Activated CD4-positive, alpha-beta T cell treated with anti-CD3 and anti-CD28 coated beads, Interleukin-2, amount 10 ng/mL, durations not matched to agents 7 days and 5 days (primary cell): Measurements from ENCODE around the gene SLC35F6. TPM values are rescaled to one million over a fixed set of nuclear protein-coding genes. Genes with fewer than 3 reads are reported as not detected.
"Not testable (repeated sequence)": the region's sequence is repeated elsewhere in the genome, so short reads cannot be mapped to it uniquely, and the experiment has no call there.

Experiments used
- CTCF ChIA-PET: fragments of 350-600 bp; sonication (Branson Sonifier 250); formaldehyde crosslinking; loops from one replicate; lab custom pipeline; 2021; ENCODE audit warnings: antibody characterized with exemption; lab: Charles Lee
- POLR2A ChIA-PET: fragments of 350-600 bp; sonication (Branson Sonifier 250); formaldehyde crosslinking; loops from one replicate; lab custom pipeline; 2021; ENCODE audit warnings: antibody characterized with exemption; lab: Charles Lee
- DNase-seq: peaks from one replicate; pipeline ENCODE4 v3.0.0-alpha.2; 2020
- H3K27ac Mint-ChIP-seq: one replicate; pipeline ENCODE4 v1.8.0; 2021; ENCODE audit warnings: mild to moderate bottlenecking, moderate library complexity, mixed read lengths
- H3K27me3 Mint-ChIP-seq: one replicate; pipeline ENCODE4 v1.8.0; 2021; ENCODE audit warnings: mixed read lengths
- H3K36me3 Mint-ChIP-seq: one replicate; pipeline ENCODE4 v1.8.0; 2021; ENCODE audit warnings: low read depth, mixed read lengths
- H3K4me1 Mint-ChIP-seq: one replicate; pipeline ENCODE4 v1.8.0; 2021; ENCODE audit warnings: mixed read lengths
- H3K4me3 Mint-ChIP-seq: one replicate; pipeline ENCODE4 v1.8.0; 2021; ENCODE audit warnings: mild to moderate bottlenecking, moderate library complexity, mixed read lengths
- H3K9me3 Mint-ChIP-seq: one replicate; pipeline ENCODE4 v1.8.0; 2021; ENCODE audit warnings: mixed read lengths
- total RNA-seq, 2 experiments: library from RNA; stranded (reverse); gene quantifications; one replicate each; pipeline ENCODE4 v1.2.3, GENCODE V29; 2021

Gene SLC35F6
- total RNA-seq, 2 experiments from 2014 or later = 20.2 to 20.6 TPM

GRCh38 chr2:26782876-26783704 lies 19.0 kb downstream of the SLC35F6 start:
- no peak for DNase-seq
- Mint-ChIP-seq H3K4me1 (peaks cover 19% of the 10 kb centered on the region), H3K4me3 (no peak overlapping the region), H3K9me3 (peaks cover 2% of the 10 kb centered on the region), H3K27ac (peak overlapping the region; percentile 36), H3K27me3 (no peaks in the 10 kb centered on the region), H3K36me3 (peaks cover 33% of the 10 kb centered on the region)
- ChIA-PET POLR2A (no interaction called here), CTCF (interaction anchor here (2.1 kb wide), 1 partner anchor 14 kb away, joined by 4 read pairs; no protein-coding TSS in a partner anchor)

- CTCF ChIA-PET = interaction anchor here (2.1 kb wide), 1 partner anchor 16 kb away, joined by 4 read pairs; no protein-coding TSS in a partner anchor
- Mint-ChIP-seq H3K4me3 (peak overlapping the region; percentile 78), H3K27me3 (no peaks in the 10 kb centered on the region), H3K9me3 (peaks cover 8% of the 10 kb centered on the region), H3K27ac (peak overlapping the region; percentile 89), H3K36me3 (peaks cover 43% of the 10 kb centered on the region), H3K4me1 (peaks cover 34% of the 10 kb centered on the region)
- POLR2A ChIA-PET = no interaction called here
- DNase-seq = no peak
Observed at GRCh38 chr2:26784570-26785234, 20.6 kb downstream of the SLC35F6 start.

GRCh38 chr2:26785431-26786206 lies 21.5 kb downstream of the SLC35F6 start, which contains the start of gene CENPA:
TSS of gene CENPA (plus strand) at chr2:26786056. CDS start at chr2:26786197, 141 bp downstream.
- POLR2A ChIA-PET = interaction anchor here (1.0 kb wide), 2 partner anchors 11 to 17 kb away, joined by 3 to 5 read pairs; no protein-coding TSS in a partner anchor
- peaks cover 12% of the 10 kb centered on the region for H3K9me3 Mint-ChIP-seq
- H3K27me3 Mint-ChIP-seq = no peaks in the 10 kb centered on the region
- H3K4me1 Mint-ChIP-seq = peaks cover 38% of the 10 kb centered on the region
- peak within 1 kb of the TSS; percentile 90 for H3K27ac Mint-ChIP-seq
- peaks cover 43% of the 10 kb centered on the region for H3K36me3 Mint-ChIP-seq
- peak within 1 kb of the TSS; percentile 92 for H3K4me3 Mint-ChIP-seq
- DNase-seq = peak; percentile 98
- CTCF ChIA-PET = interaction anchor here (0.6 to 1.6 kb wide), 2 partner anchors 11 to 231 kb away, joined by 3 to 7 read pairs; no protein-coding TSS in a partner anchor

- CTCF ChIA-PET = interaction anchor here (0.8 to 1.6 kb wide), 2 partner anchors 10 to 11 kb away, joined by 5 to 7 read pairs; no protein-coding TSS in a partner anchor
- peaks cover 45% of the 10 kb centered on the region for H3K36me3 Mint-ChIP-seq
- no peaks in the 10 kb centered on the region for H3K27me3 Mint-ChIP-seq
- H3K4me1 Mint-ChIP-seq = peaks cover 41% of the 10 kb centered on the region
- H3K27ac Mint-ChIP-seq = peak overlapping the region; percentile 90
- peaks cover 17% of the 10 kb centered on the region for H3K9me3 Mint-ChIP-seq
- DNase-seq = peak; percentile 38
- peak overlapping the region; percentile 92 for H3K4me3 Mint-ChIP-seq
- POLR2A ChIA-PET = interaction anchor here (1.0 kb wide), 2 partner anchors 12 to 17 kb away, joined by 3 to 5 read pairs; no protein-coding TSS in a partner anchor
Observed at GRCh38 chr2:26786207-26787028, 22.3 kb downstream of the SLC35F6 start.

GRCh38 chr2:26792720-26793119 lies 28.6 kb downstream of the SLC35F6 start:
- no peak overlapping the region for H3K4me3 Mint-ChIP-seq
- CTCF ChIA-PET = no interaction called here

GRCh38 chr2:26793518-26793917 lies 29.4 kb downstream of the SLC35F6 start:
- H3K27ac Mint-ChIP-seq = no peak overlapping the region
- peaks cover 75% of the 10 kb centered on the region for H3K36me3 Mint-ChIP-seq
- H3K4me3 Mint-ChIP-seq = no peak overlapping the region
- POLR2A ChIA-PET = no interaction called here
- DNase-seq = no peak
- CTCF ChIA-PET = no interaction called here
- H3K4me1 Mint-ChIP-seq = peaks cover 20% of the 10 kb centered on the region
- no peaks in the 10 kb centered on the region for H3K27me3 Mint-ChIP-seq
- H3K9me3 Mint-ChIP-seq = peaks cover 15% of the 10 kb centered on the region

More at GRCh38 chr2:26792720-26793119, 28.6 kb downstream of the SLC35F6 start:
- POLR2A ChIA-PET = no interaction called here
- Mint-ChIP-seq H3K4me1 (peaks cover 28% of the 10 kb centered on the region), H3K27me3 (no peaks in the 10 kb centered on the region), H3K9me3 (peaks cover 15% of the 10 kb centered on the region), H3K36me3 (peaks cover 79% of the 10 kb centered on the region), H3K27ac (peak overlapping the region; percentile 5)
- DNase-seq = no peak

GRCh38 chr2:26795135-26795534 lies 31.1 kb downstream of the SLC35F6 start:
- CTCF ChIA-PET = not testable (repeated sequence)

GRCh38 chr2:26801328-26801727 lies 37.2 kb downstream of the SLC35F6 start:
- Mint-ChIP-seq H3K36me3 (peaks cover 33% of the 10 kb centered on the region), H3K9me3 (no peaks in the 10 kb centered on the region), H3K4me3 (no peak overlapping the region), H3K27me3 (no peaks in the 10 kb centered on the region), H3K4me1 (no peaks in the 10 kb centered on the region), H3K27ac (no peak overlapping the region)
- ChIA-PET POLR2A (no interaction called here), CTCF (no interaction called here)
- DNase-seq = no peak

More at GRCh38 chr2:26795135-26795534, 31.1 kb downstream of the SLC35F6 start:
- POLR2A ChIA-PET, H3K4me3 Mint-ChIP-seq, H3K9me3 Mint-ChIP-seq, H3K27me3 Mint-ChIP-seq, H3K4me1 Mint-ChIP-seq, DNase-seq, H3K27ac Mint-ChIP-seq: not testable (repeated sequence)
- H3K36me3 Mint-ChIP-seq = peaks cover 64% of the 10 kb centered on the region

- Mint-ChIP-seq H3K36me3 (peaks cover 28% of the 10 kb centered on the region), H3K27ac (no peak overlapping the region), H3K4me3 (no peak overlapping the region), H3K9me3 (no peaks in the 10 kb centered on the region), H3K27me3 (no peaks in the 10 kb centered on the region), H3K4me1 (no peaks in the 10 kb centered on the region)
- ChIA-PET POLR2A (no interaction called here), CTCF (no interaction called here)
- DNase-seq = no peak
Observed at GRCh38 chr2:26801796-26802195, 37.7 kb downstream of the SLC35F6 start.

- H3K9me3 Mint-ChIP-seq = no peaks in the 10 kb centered on the region
- H3K27me3 Mint-ChIP-seq = no peaks in the 10 kb centered on the region
- no peak overlapping the region for H3K4me3 Mint-ChIP-seq
- ChIA-PET CTCF (no interaction called here), POLR2A (no interaction called here)
- no peak for DNase-seq
- H3K27ac Mint-ChIP-seq = no peak overlapping the region
- H3K36me3 Mint-ChIP-seq = peaks cover 10% of the 10 kb centered on the region
- peaks cover 11% of the 10 kb centered on the region for H3K4me1 Mint-ChIP-seq
Observed at GRCh38 chr2:26805241-26805676, 41.2 kb downstream of the SLC35F6 start.

GRCh38 chr2:26807788-26808460 lies 43.8 kb downstream of the SLC35F6 start:
- no peak overlapping the region for H3K27ac Mint-ChIP-seq
- no peak overlapping the region for H3K4me3 Mint-ChIP-seq
- DNase-seq = no peak
- ChIA-PET CTCF (interaction anchor here (0.6 kb wide), 1 partner anchor 163 kb away, joined by 5 read pairs; no protein-coding TSS in a partner anchor), POLR2A (no interaction called here)
- no peaks in the 10 kb centered on the region for H3K9me3 Mint-ChIP-seq
- no peaks in the 10 kb centered on the region for H3K27me3 Mint-ChIP-seq
- H3K4me1 Mint-ChIP-seq = peaks cover 12% of the 10 kb centered on the region
- H3K36me3 Mint-ChIP-seq = no peaks in the 10 kb centered on the region
